Measurements from ENCODE around the gene SLAIN2.

The SLAIN2 gene

GRCh38 chr4:48332661-48333060, 8.7 kb upstream of the SLAIN2 start:
- CTCF ChIA-PET, result interaction anchor here (0.9 to 1.0 kb wide), 2 partner anchors 10 to 13 kb away, joined by 3 read pairs; no protein-coding TSS in a partner anchor

GRCh38 chr4:48333587-48333986, 7.7 kb upstream of the SLAIN2 start:
- POLR2A ChIA-PET, result no interaction called here
- no peak for DNase-seq (ENCODE audit: extremely low spot score)
- CTCF ChIA-PET, result interaction anchor here (0.7 to 1.0 kb wide), 3 partner anchors 9 to 15 kb away, joined by 3 read pairs; no protein-coding TSS in a partner anchor
- no peak for TF ChIP-seq CTCF (IDR thresholded peaks at IDR 0.05; ENCODE audit: control extremely low read depth, extremely low read depth, low read depth, missing control alignments)

More at GRCh38 chr4:48332661-48333060, 8.7 kb upstream of the SLAIN2 start:
- TF ChIP-seq CTCF (IDR thresholded peaks at IDR 0.05; ENCODE audit: control extremely low read depth, extremely low read depth, low read depth, missing control alignments), result no peak
- no peak for DNase-seq (ENCODE audit: extremely low spot score)
- POLR2A ChIA-PET, result no interaction called here

- POLR2A ChIA-PET, result no interaction called here
- no peak for TF ChIP-seq CTCF (IDR thresholded peaks at IDR 0.05; ENCODE audit: control extremely low read depth, extremely low read depth, low read depth, missing control alignments)
- CTCF ChIA-PET, result interaction anchor here (1.1 to 1.4 kb wide), 2 partner anchors 13 to 55 kb away, joined by 3 read pairs; no protein-coding TSS in a partner anchor
- DNase-seq (ENCODE audit: extremely low spot score), result no peak
These were observed 7.1 kb upstream of the SLAIN2 start for GRCh38 chr4:48334236-48334635.

GRCh38 chr4:48334900-48335384, 6.4 kb upstream of the SLAIN2 start:
- POLR2A ChIA-PET, result no interaction called here
- CTCF ChIA-PET, result interaction anchor here (1.1 to 1.6 kb wide), 3 partner anchors 13 to 55 kb away, joined by 3 to 5 read pairs (median 3); no protein-coding TSS in a partner anchor
- no peak for TF ChIP-seq CTCF (IDR thresholded peaks at IDR 0.05; ENCODE audit: control extremely low read depth, extremely low read depth, low read depth, missing control alignments)
- DNase-seq (ENCODE audit: extremely low spot score), result no peak

- ChIA-PET CTCF (interaction anchor here (0.9 to 2.3 kb wide), 5 partner anchors 8 to 208 kb away, joined by 3 to 14 read pairs (median 4); no protein-coding TSS in a partner anchor), POLR2A (no interaction called here)
- no peak for DNase-seq (ENCODE audit: extremely low spot score)
- TF ChIP-seq CTCF (IDR thresholded peaks at IDR 0.05; ENCODE audit: control extremely low read depth, extremely low read depth, low read depth, missing control alignments), result no peak
These were observed 5.0 kb upstream of the SLAIN2 start for GRCh38 chr4:48336146-48336870.

- no peak for TF ChIP-seq CTCF (IDR thresholded peaks at IDR 0.05; ENCODE audit: control extremely low read depth, extremely low read depth, low read depth, missing control alignments)
- DNase-seq (ENCODE audit: extremely low spot score), result no peak
- ChIA-PET POLR2A (no interaction called here), CTCF (interaction anchor here (2.3 kb wide), 1 partner anchor 10 kb away, joined by 14 read pairs; no protein-coding TSS in a partner anchor)
These were observed 3.6 kb upstream of the SLAIN2 start for GRCh38 chr4:48337731-48338130.
